Measurements from ENCODE around the gene INVS.
"Not testable (repeated sequence)": the region's sequence is repeated elsewhere in the genome, so short reads cannot be mapped to it uniquely, and the experiment has no call there.

DNA sequence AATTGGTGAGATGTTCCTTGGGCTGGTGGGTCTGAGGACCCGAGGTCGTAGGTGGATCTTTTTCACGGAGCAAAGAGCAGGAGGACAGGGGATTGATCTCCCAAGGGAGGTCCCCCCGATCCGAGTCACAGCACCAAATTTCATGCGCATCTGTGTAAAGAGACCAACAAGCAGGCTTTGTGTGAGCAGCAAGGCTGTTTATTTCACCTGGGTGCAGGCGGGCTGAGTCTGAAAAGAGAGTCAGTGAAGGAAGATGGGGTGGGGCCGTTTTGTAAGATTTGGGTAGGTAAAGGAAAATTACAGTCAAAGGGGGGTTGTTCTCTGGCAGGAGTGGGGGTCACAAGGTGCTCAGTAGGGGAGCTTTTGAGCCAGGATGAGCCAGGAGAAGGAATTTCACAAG is 46.9 kb downstream of the INVS start:
- TF ChIP-seq, protein P1, sequence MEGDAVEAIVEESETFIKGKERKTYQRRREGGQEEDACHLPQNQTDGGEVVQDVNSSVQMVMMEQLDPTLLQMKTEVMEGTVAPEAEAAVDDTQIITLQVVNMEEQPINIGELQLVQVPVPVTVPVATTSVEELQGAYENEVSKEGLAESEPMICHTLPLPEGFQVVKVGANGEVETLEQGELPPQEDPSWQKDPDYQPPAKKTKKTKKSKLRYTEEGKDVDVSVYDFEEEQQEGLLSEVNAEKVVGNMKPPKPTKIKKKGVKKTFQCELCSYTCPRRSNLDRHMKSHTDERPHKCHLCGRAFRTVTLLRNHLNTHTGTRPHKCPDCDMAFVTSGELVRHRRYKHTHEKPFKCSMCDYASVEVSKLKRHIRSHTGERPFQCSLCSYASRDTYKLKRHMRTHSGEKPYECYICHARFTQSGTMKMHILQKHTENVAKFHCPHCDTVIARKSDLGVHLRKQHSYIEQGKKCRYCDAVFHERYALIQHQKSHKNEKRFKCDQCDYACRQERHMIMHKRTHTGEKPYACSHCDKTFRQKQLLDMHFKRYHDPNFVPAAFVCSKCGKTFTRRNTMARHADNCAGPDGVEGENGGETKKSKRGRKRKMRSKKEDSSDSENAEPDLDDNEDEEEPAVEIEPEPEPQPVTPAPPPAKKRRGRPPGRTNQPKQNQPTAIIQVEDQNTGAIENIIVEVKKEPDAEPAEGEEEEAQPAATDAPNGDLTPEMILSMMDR (IDR thresholded peaks at IDR 0.05), result not testable (repeated sequence)
- not testable (repeated sequence) for TF ChIP-seq POLR2A (IDR thresholded peaks at IDR 0.05)

Data from uterus (tissue), 2 donors.